HG03064 (cell line): ENCODE measurements around the gene PPM1N.

Experiments
- ATAC-seq: cut with Tn5 transposase; IDR thresholded peaks from one replicate; pipeline ENCODE4 v1.9.1; 2021; ENCODE audit warnings: low read depth; ENCODE audit not compliant: unreplicated experiment

PPM1N gene

GRCh38 chr19:45469945-45470761, 28.1 kb upstream of the PPM1N start:
- ATAC-seq, result no peak

- no peak for ATAC-seq
These were observed 27.5 kb upstream of the PPM1N start for GRCh38 chr19:45470762-45471081.

- ATAC-seq, result no peak
These were observed 26.9 kb upstream of the PPM1N start for GRCh38 chr19:45471111-45471930.

GRCh38 chr19:45471931-45472562, 26.2 kb upstream of the PPM1N start:
- no peak for ATAC-seq

- no peak for ATAC-seq
These were observed 25.5 kb upstream of the PPM1N start for GRCh38 chr19:45472563-45473366.

- ATAC-seq, result no peak
These were observed 24.9 kb upstream of the PPM1N start for GRCh38 chr19:45473367-45473681.

- no peak for ATAC-seq
These were observed 24.3 kb upstream of the PPM1N start for GRCh38 chr19:45473682-45474605.

- ATAC-seq, result no peak
These were observed 23.4 kb upstream of the PPM1N start for GRCh38 chr19:45474606-45475521.

GRCh38 chr19:45475537-45476291, 22.5 kb upstream of the PPM1N start:
- no peak for ATAC-seq

- ATAC-seq, result no peak
These were observed 21.9 kb upstream of the PPM1N start for GRCh38 chr19:45476304-45476703.

- no peak for ATAC-seq
These were observed 21.1 kb upstream of the PPM1N start for GRCh38 chr19:45477186-45477585.

- ATAC-seq, result no peak
These were observed 20.4 kb upstream of the PPM1N start for GRCh38 chr19:45477713-45478453.

GRCh38 chr19:45478454-45479238, 19.6 kb upstream of the PPM1N start:
- peak; percentile 56 for ATAC-seq

GRCh38 chr19:45483033-45483432, 15.2 kb upstream of the PPM1N start:
- no peak for ATAC-seq

- ATAC-seq, result no peak
These were observed 13.8 kb upstream of the PPM1N start for GRCh38 chr19:45484273-45484945.
